Neural crest cell (in vitro differentiated cells): ENCODE measurements around the gene PRKCI. TPM values are rescaled to one million over a fixed set of nuclear protein-coding genes. Genes with fewer than 3 reads are reported as not detected.

Source experiments
- DNase-seq: peaks from one replicate; pipeline ENCODE4 v3.0.0; 2021; ENCODE audit warnings: low read depth, mixed read lengths, low spot score
- H3K27ac Mint-ChIP-seq: one replicate; pipeline ENCODE4 v1.8.0; 2021; ENCODE audit warnings: mild to moderate bottlenecking, mixed read lengths; ENCODE audit not compliant: unreplicated experiment
- H3K27me3 Mint-ChIP-seq: 2 replicates; pipeline ENCODE4 v1.8.0; 2021; ENCODE audit warnings: low read depth, mild to moderate bottlenecking, mixed read lengths
- H3K36me3 Mint-ChIP-seq: 2 replicates; pipeline ENCODE4 v1.8.0; 2021; ENCODE audit warnings: low read depth, mild to moderate bottlenecking, mixed read lengths
- H3K4me1 Mint-ChIP-seq: 2 replicates; pipeline ENCODE4 v1.8.0; 2021; ENCODE audit warnings: mixed read lengths
- H3K4me3 Mint-ChIP-seq: one replicate; pipeline ENCODE4 v1.8.0; 2021; ENCODE audit warnings: mild to moderate bottlenecking, mixed read lengths
- H3K9me3 Mint-ChIP-seq: 2 replicates; pipeline ENCODE4 v1.8.0; 2021; ENCODE audit warnings: mixed read lengths
- total RNA-seq: library from RNA; stranded (reverse); gene quantifications from 2 replicates; pipeline ENCODE4 v1.2.1, GENCODE V29; 2021
- TF ChIP-seq, protein P1 (sequence below): fragments of 200-600 bp; sonication (generic); conservative IDR thresholded peaks from 2 replicates; pipeline ENCODE4 v1.5.0; 2021; ENCODE audit warnings: antibody characterized with exemption, mild to moderate bottlenecking

The PRKCI gene
- total RNA-seq, 1 donor from 2014 or later = 33.4 TPM

DNA sequence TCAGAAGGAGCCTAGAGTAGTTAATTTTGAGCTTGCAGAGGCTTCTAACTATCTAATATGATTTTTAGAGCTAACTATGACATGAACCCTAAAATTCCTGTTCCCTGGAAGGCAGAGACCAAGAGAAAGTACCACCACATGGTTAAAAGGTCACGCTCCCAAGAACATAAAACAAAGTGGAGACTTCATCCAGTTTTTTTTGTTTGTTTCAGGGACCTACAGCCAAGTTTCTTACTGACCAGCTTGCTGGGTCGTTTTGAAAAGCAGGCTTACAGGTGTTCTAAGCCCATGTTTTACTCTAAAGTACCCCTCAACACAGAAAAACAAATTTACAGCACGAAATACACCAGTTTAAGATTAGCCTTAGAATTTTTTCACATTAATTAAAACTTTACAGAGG lies 95.7 kb downstream of the PRKCI start:
- Mint-ChIP-seq H3K4me3 (no peak overlapping the region), H3K27ac (no peak overlapping the region), H3K27me3 (no peaks in the 10 kb centered on the region), H3K9me3 (no peaks in the 10 kb centered on the region), H3K36me3 (no peaks in the 10 kb centered on the region), H3K4me1 (peaks cover 24% of the 10 kb centered on the region)
- TF ChIP-seq, protein P1, sequence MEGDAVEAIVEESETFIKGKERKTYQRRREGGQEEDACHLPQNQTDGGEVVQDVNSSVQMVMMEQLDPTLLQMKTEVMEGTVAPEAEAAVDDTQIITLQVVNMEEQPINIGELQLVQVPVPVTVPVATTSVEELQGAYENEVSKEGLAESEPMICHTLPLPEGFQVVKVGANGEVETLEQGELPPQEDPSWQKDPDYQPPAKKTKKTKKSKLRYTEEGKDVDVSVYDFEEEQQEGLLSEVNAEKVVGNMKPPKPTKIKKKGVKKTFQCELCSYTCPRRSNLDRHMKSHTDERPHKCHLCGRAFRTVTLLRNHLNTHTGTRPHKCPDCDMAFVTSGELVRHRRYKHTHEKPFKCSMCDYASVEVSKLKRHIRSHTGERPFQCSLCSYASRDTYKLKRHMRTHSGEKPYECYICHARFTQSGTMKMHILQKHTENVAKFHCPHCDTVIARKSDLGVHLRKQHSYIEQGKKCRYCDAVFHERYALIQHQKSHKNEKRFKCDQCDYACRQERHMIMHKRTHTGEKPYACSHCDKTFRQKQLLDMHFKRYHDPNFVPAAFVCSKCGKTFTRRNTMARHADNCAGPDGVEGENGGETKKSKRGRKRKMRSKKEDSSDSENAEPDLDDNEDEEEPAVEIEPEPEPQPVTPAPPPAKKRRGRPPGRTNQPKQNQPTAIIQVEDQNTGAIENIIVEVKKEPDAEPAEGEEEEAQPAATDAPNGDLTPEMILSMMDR = no peak
- no peak for DNase-seq

GRCh38 chr3:170320461-170321121 lies 98.4 kb downstream of the PRKCI start:
- Mint-ChIP-seq H3K4me1 (peaks cover 34% of the 10 kb centered on the region), H3K27ac (no peak overlapping the region), H3K27me3 (no peaks in the 10 kb centered on the region), H3K9me3 (no peaks in the 10 kb centered on the region), H3K36me3 (no peaks in the 10 kb centered on the region), H3K4me3 (no peak overlapping the region)
- TF ChIP-seq, protein P1 = no peak
- no peak for DNase-seq

GRCh38 chr3:170321321-170322034 lies 99.3 kb downstream of the PRKCI start:
- TF ChIP-seq, protein P1 = no peak
- Mint-ChIP-seq H3K9me3 (peaks cover under 1% of the 10 kb centered on the region), H3K27ac (no peak overlapping the region), H3K36me3 (no peaks in the 10 kb centered on the region), H3K27me3 (no peaks in the 10 kb centered on the region), H3K4me3 (no peak overlapping the region), H3K4me1 (peaks cover 34% of the 10 kb centered on the region)
- no peak for DNase-seq

DNA sequence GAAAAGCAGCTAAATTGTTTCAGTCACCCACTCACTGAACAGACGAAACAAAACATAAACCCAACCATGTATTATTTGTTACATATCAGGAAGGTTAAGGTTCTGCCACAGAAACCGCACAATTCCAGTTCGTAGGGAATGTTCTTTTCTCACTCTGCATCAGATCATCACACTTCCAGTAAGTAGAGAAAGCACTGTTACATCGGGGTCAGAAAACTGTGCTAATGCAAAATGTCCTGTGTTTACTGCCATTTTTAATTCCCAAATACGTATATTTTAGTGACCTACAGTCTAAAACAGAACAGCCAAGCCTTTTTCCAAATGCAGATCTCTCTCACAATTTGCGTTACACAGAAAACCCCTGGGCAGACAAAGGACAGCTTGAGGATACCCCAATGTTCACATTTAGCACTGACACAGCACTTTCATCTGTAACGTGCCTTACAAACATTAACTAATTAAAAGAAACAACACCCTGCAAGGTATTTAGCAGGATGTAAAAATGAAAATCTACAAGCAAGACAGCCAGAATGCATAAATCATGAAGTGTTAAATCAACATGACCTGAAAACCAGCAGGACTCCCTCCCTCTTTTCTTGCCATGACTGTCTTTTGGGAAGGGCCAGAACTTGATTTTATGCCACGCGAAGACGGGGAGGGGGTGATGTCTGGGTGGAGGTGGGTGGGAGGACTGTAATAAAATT lies 100.5 kb downstream of the PRKCI start:
- Mint-ChIP-seq H3K9me3 (peaks cover 6% of the 10 kb centered on the region), H3K4me1 (peaks cover 34% of the 10 kb centered on the region), H3K27me3 (no peaks in the 10 kb centered on the region), H3K27ac (peak overlapping the region; percentile 63), H3K4me3 (no peak overlapping the region), H3K36me3 (no peaks in the 10 kb centered on the region)
- TF ChIP-seq, protein P1 = no peak
- DNase-seq = no peak

- H3K36me3 Mint-ChIP-seq = peaks cover 2% of the 10 kb centered on the region
- TF ChIP-seq, protein P1 = no peak
- H3K4me3 Mint-ChIP-seq = no peak overlapping the region
- H3K27me3 Mint-ChIP-seq = no peaks in the 10 kb centered on the region
- H3K27ac Mint-ChIP-seq = no peak overlapping the region
- H3K9me3 Mint-ChIP-seq = peaks cover 6% of the 10 kb centered on the region
- H3K4me1 Mint-ChIP-seq = peaks cover 31% of the 10 kb centered on the region
- DNase-seq = no peak
These were observed 101.1 kb downstream of the PRKCI start for GRCh38 chr3:170323331-170323730.
